HFF-Myc (cell line): ENCODE measurements around the gene HOMER3.

Experiments
- DNase-seq: peaks from one replicate; pipeline ENCODE4 v3.0.0-alpha.2; 2011; ENCODE audit warnings: low read depth; ENCODE audit errors: extremely low read depth
- H3K4me3 ChIP-seq: replicated peaks from 2 replicates; pipeline ENCODE4 v1.5.1; 2011; ENCODE audit warnings: low read depth, mild to moderate bottlenecking, control low read depth, low read length
- TF ChIP-seq, protein P1 (sequence below): IDR thresholded peaks from 2 replicates; pipeline ENCODE4 v1.5.1; 2012; ENCODE audit warnings: mild to moderate bottlenecking, low read depth, low read length, control low read depth; ENCODE audit errors: missing control alignments

The HOMER3 gene

DNA sequence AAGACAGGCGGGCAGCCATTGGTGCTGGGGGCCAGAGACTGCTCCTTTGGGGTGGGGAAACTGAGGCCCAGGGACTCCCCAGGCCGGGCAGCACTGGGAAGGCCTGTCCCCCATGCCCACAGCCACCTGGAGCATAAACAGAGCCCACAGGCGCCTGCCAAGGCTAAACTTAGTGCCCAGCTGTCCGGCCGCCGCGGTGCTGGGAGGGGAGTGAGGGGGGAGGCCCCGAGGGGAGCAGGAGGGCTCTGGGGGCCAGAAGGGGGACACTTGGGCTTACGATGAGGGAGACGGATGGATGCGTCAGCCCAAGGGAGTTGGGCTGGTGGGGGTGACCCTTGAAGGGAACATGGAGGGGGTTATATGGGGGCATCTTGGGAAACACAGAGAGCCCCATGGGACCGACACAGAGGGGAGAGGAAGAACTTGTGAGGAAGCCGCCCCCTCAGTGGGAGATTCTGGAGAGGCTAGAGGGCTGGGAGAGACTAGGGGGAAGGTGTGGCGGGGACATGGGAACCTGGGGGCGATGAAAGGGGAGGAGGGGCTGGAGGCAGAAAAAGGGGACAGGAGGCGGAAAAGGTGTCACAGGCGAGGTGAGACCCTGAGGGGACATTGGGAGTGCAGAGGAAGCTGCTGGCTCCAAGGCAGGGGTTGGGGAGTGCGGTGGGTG, 47.3 kb downstream of the HOMER3 start:
- TF ChIP-seq, protein P1, sequence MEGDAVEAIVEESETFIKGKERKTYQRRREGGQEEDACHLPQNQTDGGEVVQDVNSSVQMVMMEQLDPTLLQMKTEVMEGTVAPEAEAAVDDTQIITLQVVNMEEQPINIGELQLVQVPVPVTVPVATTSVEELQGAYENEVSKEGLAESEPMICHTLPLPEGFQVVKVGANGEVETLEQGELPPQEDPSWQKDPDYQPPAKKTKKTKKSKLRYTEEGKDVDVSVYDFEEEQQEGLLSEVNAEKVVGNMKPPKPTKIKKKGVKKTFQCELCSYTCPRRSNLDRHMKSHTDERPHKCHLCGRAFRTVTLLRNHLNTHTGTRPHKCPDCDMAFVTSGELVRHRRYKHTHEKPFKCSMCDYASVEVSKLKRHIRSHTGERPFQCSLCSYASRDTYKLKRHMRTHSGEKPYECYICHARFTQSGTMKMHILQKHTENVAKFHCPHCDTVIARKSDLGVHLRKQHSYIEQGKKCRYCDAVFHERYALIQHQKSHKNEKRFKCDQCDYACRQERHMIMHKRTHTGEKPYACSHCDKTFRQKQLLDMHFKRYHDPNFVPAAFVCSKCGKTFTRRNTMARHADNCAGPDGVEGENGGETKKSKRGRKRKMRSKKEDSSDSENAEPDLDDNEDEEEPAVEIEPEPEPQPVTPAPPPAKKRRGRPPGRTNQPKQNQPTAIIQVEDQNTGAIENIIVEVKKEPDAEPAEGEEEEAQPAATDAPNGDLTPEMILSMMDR: no peak
- DNase-seq: no peak
- no peak overlapping the region for H3K4me3 ChIP-seq

- TF ChIP-seq, protein P1: no peak
- no peak overlapping the region for H3K4me3 ChIP-seq
- DNase-seq: no peak
Measured at GRCh38 chr19:18889949-18890745, 50.9 kb downstream of the HOMER3 start.

- DNase-seq: no peak
- TF ChIP-seq, protein P1: no peak
- no peak overlapping the region for H3K4me3 ChIP-seq
Measured at GRCh38 chr19:18886972-18887371, 54.0 kb downstream of the HOMER3 start.

- TF ChIP-seq, protein P1: no peak
- DNase-seq: no peak
- no peak overlapping the region for H3K4me3 ChIP-seq
Measured at GRCh38 chr19:18883526-18884304, 57.3 kb downstream of the HOMER3 start.

DNA sequence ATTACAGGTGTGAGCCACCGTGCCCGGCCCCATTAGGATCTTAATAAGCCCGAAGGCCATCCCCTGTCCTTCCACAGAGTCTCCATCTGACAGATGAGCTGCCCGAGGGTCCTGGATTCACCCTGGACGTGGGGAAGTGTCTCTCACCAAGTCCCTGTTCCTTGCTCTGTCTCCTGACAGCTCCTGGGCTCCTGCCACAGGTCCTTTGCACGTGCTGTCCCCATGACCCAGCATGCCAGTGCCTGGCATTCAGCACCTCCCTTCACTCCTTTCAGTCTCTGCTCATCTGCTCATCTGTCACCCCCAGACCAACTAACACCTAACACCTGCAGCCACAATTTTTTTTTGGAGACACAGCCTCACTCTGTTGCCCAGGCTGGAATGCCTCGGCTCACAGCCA, 59.5 kb downstream of the HOMER3 start:
- H3K4me3 ChIP-seq: no peak overlapping the region
- TF ChIP-seq, protein P1: no peak
- DNase-seq: no peak

DNA sequence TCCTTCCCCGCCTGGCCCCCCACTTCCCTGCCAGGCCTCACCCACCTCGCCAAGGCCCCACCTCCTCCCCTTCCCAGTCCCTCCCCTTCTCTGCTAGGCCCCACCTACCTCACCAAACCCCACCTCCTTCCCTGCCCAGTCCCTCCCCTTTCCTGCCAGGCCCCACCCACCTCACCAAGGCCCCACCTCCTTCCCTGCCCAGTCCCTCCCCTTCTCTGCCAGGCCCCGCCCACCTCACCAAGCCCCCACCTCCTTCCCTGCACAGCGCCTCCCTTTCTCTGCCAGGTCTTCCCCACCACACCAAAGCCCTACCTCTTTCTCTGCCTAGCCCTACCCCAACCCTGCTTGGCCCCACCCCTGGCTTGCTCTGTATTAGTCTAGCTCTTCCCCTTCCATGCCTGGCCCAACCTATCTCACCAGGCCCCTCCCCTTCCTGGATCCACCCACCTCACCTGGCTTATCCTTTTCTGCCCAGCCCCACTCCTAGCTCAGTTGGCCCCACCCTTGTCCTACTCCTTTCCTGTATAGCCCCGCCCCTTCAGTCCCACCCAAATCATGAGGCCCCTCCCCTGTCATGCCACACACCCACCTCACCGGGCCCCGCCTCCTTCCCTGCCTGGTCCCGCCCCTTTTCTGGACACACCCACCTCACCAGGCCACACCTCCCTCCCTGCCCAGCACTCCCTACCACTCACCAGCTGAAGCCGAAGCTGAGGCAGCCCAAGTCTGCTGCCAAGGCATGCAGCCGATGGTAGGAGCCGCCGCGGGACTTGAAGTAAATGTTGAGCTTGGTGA, 61.2 kb downstream of the HOMER3 start:
- TF ChIP-seq, protein P1: no peak
- no peak overlapping the region for H3K4me3 ChIP-seq
- DNase-seq: no peak
